ENCODE results near the gene MBTPS1.

Gene MBTPS1

DNA sequence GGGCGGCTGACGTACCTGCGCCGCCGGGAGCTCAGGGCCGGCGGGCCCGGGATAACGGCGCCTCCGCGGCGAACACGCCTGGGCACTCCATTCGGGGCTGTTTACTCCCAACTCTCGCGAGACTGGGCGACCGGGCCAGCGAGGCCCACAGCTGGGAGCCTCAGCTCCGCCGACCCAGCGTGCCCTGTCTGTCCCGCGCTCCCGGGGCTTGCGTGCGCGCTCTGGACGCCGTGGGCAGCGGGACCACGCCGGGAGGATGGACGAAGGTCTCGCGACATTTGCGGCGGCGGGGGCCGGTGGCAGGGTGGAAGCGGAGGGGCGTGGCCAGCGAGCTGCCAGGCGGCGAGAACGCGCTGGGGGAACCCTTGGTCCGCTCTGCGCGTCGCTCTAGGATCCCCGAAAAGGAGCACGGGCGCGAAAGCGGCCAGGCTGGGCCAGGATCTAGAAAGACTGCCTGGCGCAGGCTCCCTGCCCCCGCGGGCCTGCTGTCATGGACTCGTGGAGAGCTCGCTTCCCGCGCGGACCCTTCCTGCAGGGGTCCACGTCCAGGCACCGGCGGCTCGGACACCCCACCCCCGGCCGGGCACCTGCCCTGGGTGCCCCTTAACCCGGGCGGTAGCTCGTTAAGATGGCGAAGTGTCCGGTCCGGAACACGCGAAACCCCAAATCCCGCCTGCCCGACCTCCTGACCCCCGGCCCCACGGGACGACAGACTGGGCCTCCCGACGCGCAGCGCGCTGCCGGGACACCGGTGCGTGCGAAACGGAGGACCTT, at the start of gene MBTPS1:
Gene MBTPS1, minus strand, starts transcription at position 223 of the 774 bp plus-strand sequence. CDS start 15,159 bp downstream, outside the sequence.
- DNase-seq (ENCODE audit: low spot score) = peak; percentile 93

GRCh38 chr16:84165746-84166145, 49.0 kb upstream of the MBTPS1 start:
- DNase-seq (ENCODE audit: low spot score) = no peak

GRCh38 chr16:84161801-84162200, 45.1 kb upstream of the MBTPS1 start:
- peak; percentile 52 for DNase-seq (ENCODE audit: low spot score)

- DNase-seq (ENCODE audit: low spot score) = no peak
Observed at GRCh38 chr16:84161037-84161436, 44.3 kb upstream of the MBTPS1 start.

DNA sequence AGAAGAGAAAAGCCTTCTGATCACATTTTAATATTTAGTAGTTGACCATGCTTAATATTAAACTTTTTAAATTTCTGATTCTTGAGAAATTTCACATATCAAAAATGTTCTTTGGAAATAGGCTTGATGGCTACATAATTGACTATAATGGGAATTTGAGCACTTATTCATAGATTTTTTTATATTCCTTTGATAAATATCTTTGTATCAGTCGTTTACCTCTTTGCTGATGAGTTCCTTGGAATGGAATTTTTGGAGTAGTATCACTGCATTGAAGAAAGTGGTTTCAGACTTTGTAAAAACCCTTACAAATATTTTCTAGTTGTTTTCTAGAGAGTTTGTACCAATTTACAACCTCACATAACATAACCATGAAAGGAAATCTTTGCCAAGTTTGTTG, 43.1 kb upstream of the MBTPS1 start:
- no peak for DNase-seq (ENCODE audit: low spot score)

GRCh38 chr16:84159007-84159406, 42.3 kb upstream of the MBTPS1 start:
- no peak for DNase-seq (ENCODE audit: low spot score)

- DNase-seq (ENCODE audit: low spot score) = no peak
Observed at GRCh38 chr16:84156342-84156784, 39.6 kb upstream of the MBTPS1 start.

DNA sequence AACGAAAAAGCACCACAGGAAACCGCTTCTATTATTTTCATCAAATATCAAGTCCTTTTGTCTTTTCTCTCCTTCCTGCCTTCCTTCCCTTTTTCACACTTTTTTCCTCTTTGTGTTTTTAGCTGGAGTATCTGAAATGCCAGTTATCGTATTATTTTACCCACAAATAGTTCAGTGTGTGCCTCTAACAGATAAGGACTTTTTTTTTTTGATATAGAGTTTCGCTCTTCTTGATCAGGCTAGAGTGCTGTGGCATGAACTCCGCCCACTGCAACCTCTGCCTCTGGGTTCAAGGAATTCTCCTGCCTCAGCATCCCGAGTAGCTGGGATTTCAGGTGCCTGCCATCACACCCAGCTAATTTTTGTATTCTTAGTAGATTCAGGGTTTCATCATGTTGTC, 39.0 kb upstream of the MBTPS1 start:
- DNase-seq (ENCODE audit: low spot score) = no peak

- no peak for DNase-seq (ENCODE audit: low spot score)
Observed at GRCh38 chr16:84155226-84155625, 38.5 kb upstream of the MBTPS1 start.

DNA sequence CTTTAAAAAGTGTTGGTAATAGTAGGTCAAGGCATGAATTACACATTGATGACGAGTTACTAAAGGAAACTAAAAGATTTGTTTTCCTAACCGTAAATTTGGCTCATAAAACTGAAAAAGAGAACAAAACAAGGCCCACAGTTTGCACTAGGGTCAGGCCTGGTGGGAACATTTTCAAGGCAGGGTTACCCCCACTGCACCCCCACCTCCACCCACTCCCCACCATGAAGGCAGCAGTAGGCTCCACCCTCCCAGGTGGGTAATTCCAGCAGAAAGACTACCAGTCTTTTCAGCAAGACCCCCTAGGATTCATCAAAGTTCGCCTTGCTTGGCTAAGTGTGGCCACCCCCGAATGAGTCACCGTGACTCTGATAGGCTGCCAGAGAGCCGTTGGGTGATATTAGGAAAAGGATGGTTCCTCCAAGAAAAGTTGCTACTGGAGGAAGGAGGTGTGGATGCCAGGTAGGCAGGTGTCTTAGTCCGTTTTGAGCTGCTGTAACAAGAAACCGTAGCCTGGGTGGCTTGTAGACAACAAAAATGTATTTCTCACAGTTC, 37.0 kb upstream of the MBTPS1 start:
- no peak for DNase-seq (ENCODE audit: low spot score)

GRCh38 chr16:84150926-84151325, 34.2 kb upstream of the MBTPS1 start:
- no peak for DNase-seq (ENCODE audit: low spot score)

- peak; percentile 81 for DNase-seq (ENCODE audit: low spot score)
Observed at GRCh38 chr16:84144859-84145639, 28.3 kb upstream of the MBTPS1 start, which contains the start of the genes DNAAF1 and HSDL1. Gene DNAAF1, plus strand, starts transcription at chr16:84145308. Its CDS starts 133 bp downstream, at chr16:84145441. Gene HSDL1, minus strand, starts transcription at chr16:84145177. Its CDS starts 13,856 bp downstream, at chr16:84131321.

GRCh38 chr16:84144209-84144858, 27.6 kb upstream of the MBTPS1 start:
- peak; percentile 42 for DNase-seq (ENCODE audit: low spot score)

DNA sequence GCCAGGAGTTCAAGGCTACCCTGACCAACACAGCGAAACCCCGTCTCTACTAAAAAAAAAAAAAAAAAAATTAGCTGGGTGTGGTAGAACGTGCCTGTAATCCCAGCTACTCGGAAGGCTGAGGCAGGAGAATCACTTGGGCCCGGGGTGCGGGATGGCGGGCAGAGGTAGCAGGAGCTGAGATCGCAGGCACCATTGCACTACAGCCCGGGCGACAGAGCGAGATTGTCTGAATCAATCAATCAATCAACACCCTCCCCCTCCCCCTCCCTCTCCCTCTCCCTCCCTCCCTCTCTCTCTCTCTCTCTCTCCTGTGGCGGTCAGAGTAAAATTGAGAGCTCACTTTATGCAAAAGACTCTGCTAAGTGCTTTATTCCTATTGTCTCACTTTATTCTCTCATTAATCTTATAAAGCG, 27.1 kb upstream of the MBTPS1 start:
- DNase-seq (ENCODE audit: low spot score) = no peak

GRCh38 chr16:84143081-84143480, 26.3 kb upstream of the MBTPS1 start:
- no peak for DNase-seq (ENCODE audit: low spot score)

GRCh38 chr16:84141143-84141670, 24.5 kb upstream of the MBTPS1 start:
- DNase-seq (ENCODE audit: low spot score) = peak; percentile 55

DNA sequence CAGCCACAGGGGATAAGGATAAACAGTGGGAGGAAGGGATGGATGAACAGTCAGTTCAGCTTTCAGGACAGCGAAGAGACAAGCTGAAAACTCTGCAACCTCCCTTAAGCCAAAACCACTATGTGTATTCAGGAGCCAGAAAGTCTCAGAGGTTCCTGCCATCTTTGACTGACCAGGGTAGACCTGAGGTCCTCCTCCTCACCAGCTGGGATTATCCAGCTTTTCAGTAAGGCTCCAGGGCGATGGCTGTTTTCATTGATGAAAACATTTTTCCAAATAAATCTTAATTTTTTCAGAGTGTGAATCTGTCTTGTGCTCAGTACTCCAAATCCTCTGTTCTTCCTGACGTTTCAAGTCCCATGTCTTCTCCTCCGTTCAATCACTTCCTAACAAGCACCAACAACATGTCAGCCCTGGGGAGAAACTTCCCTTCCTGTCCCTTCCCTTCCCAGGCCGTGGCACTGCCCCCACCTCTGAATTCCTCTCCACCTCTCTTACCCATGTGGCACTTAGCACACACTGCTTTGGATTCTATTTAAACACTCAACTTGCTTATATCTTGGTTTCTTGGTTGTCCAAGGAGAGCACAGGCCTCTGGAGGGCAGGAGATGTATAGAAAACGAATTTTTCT, 23.0 kb upstream of the MBTPS1 start:
- peak; percentile 17 for DNase-seq (ENCODE audit: low spot score)

DNA sequence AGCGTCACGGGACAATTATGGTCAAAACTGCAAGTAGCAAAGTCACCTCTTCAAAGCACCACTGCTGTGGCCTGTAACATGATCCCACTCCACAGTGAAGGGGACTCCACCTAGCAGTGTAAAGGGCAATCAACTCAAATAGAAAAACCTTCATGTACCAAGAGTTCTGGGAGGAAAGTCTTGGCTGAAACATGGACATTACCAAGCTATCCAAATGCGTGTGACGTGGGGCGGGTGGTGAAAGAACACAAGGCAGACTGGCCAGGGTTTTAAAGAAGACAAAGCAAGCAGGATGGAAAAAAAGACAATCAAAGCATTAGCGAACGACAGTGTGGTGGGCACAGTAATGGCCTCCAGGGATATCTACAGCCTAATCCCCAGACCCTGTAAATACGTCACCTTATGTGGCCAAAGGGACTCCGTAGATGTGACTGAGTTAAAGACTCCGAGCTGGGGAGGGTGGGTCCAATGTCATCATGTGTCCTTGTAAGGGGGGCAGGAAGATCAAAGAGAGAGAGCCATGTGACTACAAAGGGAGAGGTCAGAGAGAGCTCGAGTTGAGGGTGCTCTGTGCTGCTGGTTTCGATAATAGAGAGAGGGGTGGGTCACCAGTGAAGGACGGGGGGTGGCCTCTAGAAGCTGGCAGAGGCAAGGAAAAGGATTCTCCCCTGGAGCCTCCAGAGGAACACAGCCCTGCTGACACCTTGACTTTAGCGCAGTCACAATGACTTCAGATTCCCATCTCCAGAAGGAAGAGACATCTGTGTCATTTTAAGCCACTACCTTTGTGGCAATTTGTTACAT, 22.3 kb upstream of the MBTPS1 start:
- peak; percentile 96 for DNase-seq (ENCODE audit: low spot score)

GRCh38 chr16:84138500-84138823, 21.7 kb upstream of the MBTPS1 start:
- no peak for DNase-seq (ENCODE audit: low spot score)

- DNase-seq (ENCODE audit: low spot score) = no peak
Observed at GRCh38 chr16:84137769-84138357, 21.1 kb upstream of the MBTPS1 start.

Measured in SW480 (cell line).